Sigmoid colon (tissue), 7 donors: ENCODE measurements around the gene ARHGAP22. TPM values are rescaled to one million over a fixed set of nuclear protein-coding genes. Genes with fewer than 3 reads are reported as not detected.

Source experiments
- DNase-seq: peaks from one replicate; pipeline ENCODE4 v3.0.0-alpha.2; 2019
- H3K27ac ChIP-seq, 4 donors: fragments of 200-600 bp; sonication (generic); one replicate each; pipeline ENCODE4 v1.5.1; 2016 to 2019; ENCODE audit warnings: mild to moderate bottlenecking in 1 of 4
- H3K27me3 ChIP-seq, 3 donors: fragments of 200-600 bp; sonication (generic); one replicate each; pipeline ENCODE4 v1.5.1; 2019; ENCODE audit warnings: mild to moderate bottlenecking in 1 of 3
- H3K36me3 ChIP-seq, 4 donors: fragments of 200-600 bp; sonication (generic); one replicate each; pipeline ENCODE4 v1.5.1; 2016 to 2019
- H3K4me1 ChIP-seq, 4 donors: fragments of 200-600 bp; sonication (generic); one replicate each; pipeline ENCODE4 v1.5.1; 2017 to 2019
- H3K4me3 ChIP-seq, 4 donors: fragments of 200-600 bp; sonication (generic); one replicate each; pipeline ENCODE4 v1.5.1; 2017 to 2019; ENCODE audit warnings: mild to moderate bottlenecking in 2 of 4, moderate library complexity in 1 of 4
- H3K9me3 ChIP-seq, 4 donors: fragments of 200-600 bp in 3 of 4; sonication (generic) in 3 of 4; one replicate each; pipeline versions ENCODE4 v1.5.1 to v1.6.1; 2013 to 2019
- EP300 ChIP-seq, 4 donors: sonication (generic); formaldehyde crosslinking; IDR thresholded peaks; one replicate each; pipeline ENCODE4 v1.6.1; 2017; ENCODE audit warnings: antibody characterized with exemption in 4 of 4
- POLR2A ChIP-seq, 2 donors: fragments of 450-650 bp; IDR thresholded peaks; one replicate each; pipeline ENCODE4 v1.6.1; 2016; ENCODE audit warnings: antibody characterized with exemption in 2 of 2, mild to moderate bottlenecking in 2 of 2, moderate library complexity in 2 of 2
- POLR2AphosphoS5 ChIP-seq, 4 donors: sonication (generic); formaldehyde crosslinking; IDR thresholded peaks; one replicate each; pipeline ENCODE4 v1.6.1; 2017; ENCODE audit warnings: antibody characterized with exemption in 4 of 4
- WGBS, 2 donors: extraction: QIAGEN DNeasy Blood & Tissue Kit; methylation state at CpG; one replicate each; pipeline ENCODE4 v1.1.7; 2013; 5-methylcytosine and 5-hydroxymethylcytosine counted together
- intact Hi-C: fragments of 100-400 bp; cut with DNase I; formaldehyde crosslinking; loops from one replicate; pipeline ENCODE4 v1.15.1; 2023
- polyA plus RNA-seq, 3 donors: library from polyadenylated mRNA; stranded (reverse); fragments of 200-250 nt; gene quantifications; one replicate each; pipeline ENCODE4 v1.2.3, GENCODE V29; 2013
- total RNA-seq, 4 donors: library from RNA; depleted of rRNA; stranded (reverse); fragments of >200 nt; gene quantifications; one replicate each; pipeline ENCODE4 v1.1.0, GENCODE V29; 2016
- TF ChIP-seq, protein P1 (sequence below), 4 experiments: fragments of 450-650 bp in 3 of 4; fragments of 200-600 bp in 1 of 4; IDR thresholded peaks; one replicate each; pipeline ENCODE4 v1.5.1; 2016 to 2019; ENCODE audit warnings: antibody characterized with exemption in 4 of 4, mild to moderate bottlenecking in 3 of 4, moderate library complexity in 2 of 4
- donor health status: healthy with polysubstance abuse.
- donor health status: Bipolar disorder and iron deficiency.
- donor health status: healthy.

ARHGAP22 gene
- total and polyA plus RNA-seq, 7 donors: 1.2 to 6.4 (median 3.1) TPM

DNA sequence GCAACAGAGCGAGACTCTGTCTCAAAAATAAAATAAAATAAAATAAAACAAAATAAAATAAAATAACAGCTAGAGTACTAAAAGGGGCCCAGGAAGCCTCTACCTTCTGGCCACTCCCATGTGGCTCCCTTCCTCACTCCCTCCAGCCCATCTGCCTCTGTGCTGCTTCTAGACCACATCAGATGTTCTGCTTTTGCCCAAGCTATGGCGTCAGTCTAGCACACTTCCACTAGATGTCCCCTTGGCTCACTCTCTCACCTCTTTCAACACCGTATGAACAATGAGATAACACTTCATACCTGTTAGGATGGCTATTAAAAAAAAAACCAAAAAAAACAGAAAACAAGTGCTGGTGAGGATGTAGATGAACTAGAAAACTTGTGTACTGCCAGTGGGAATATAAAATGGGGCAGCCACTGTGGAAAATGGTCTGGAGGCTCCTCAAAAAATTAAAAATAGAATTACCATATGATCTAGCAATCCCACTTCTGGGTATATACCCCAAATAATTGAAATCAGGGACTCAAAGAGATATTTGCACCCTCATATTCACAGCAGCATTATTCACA, 132.3 kb downstream of the ARHGAP22 start:
- WGBS, 2 donors: 54 to 55% methylated on average over 3 of the region's 3 CpGs
- H3K9me3 ChIP-seq: no peaks in the 10 kb centered on the region
- no peaks in the 10 kb centered on the region for H3K36me3 ChIP-seq
- TF ChIP-seq EP300 (IDR thresholded peaks at IDR 0.05) (no peak), POLR2AphosphoS5 (IDR thresholded peaks at IDR 0.05) (no peak), POLR2A (IDR thresholded peaks at IDR 0.05) (no peak)
- TF ChIP-seq, protein P1, sequence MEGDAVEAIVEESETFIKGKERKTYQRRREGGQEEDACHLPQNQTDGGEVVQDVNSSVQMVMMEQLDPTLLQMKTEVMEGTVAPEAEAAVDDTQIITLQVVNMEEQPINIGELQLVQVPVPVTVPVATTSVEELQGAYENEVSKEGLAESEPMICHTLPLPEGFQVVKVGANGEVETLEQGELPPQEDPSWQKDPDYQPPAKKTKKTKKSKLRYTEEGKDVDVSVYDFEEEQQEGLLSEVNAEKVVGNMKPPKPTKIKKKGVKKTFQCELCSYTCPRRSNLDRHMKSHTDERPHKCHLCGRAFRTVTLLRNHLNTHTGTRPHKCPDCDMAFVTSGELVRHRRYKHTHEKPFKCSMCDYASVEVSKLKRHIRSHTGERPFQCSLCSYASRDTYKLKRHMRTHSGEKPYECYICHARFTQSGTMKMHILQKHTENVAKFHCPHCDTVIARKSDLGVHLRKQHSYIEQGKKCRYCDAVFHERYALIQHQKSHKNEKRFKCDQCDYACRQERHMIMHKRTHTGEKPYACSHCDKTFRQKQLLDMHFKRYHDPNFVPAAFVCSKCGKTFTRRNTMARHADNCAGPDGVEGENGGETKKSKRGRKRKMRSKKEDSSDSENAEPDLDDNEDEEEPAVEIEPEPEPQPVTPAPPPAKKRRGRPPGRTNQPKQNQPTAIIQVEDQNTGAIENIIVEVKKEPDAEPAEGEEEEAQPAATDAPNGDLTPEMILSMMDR (IDR thresholded peaks at IDR 0.05): no peak
- peaks cover 0 to 6% (median 3%) of the 10 kb centered on the region in 4 donors for H3K4me1 ChIP-seq
- H3K4me3 ChIP-seq: no peak overlapping the region
- H3K27me3 ChIP-seq: no peaks in the 10 kb centered on the region
- intact Hi-C loops: no loop called here
- no peak for DNase-seq
- no peak overlapping the region for H3K27ac ChIP-seq

DNA sequence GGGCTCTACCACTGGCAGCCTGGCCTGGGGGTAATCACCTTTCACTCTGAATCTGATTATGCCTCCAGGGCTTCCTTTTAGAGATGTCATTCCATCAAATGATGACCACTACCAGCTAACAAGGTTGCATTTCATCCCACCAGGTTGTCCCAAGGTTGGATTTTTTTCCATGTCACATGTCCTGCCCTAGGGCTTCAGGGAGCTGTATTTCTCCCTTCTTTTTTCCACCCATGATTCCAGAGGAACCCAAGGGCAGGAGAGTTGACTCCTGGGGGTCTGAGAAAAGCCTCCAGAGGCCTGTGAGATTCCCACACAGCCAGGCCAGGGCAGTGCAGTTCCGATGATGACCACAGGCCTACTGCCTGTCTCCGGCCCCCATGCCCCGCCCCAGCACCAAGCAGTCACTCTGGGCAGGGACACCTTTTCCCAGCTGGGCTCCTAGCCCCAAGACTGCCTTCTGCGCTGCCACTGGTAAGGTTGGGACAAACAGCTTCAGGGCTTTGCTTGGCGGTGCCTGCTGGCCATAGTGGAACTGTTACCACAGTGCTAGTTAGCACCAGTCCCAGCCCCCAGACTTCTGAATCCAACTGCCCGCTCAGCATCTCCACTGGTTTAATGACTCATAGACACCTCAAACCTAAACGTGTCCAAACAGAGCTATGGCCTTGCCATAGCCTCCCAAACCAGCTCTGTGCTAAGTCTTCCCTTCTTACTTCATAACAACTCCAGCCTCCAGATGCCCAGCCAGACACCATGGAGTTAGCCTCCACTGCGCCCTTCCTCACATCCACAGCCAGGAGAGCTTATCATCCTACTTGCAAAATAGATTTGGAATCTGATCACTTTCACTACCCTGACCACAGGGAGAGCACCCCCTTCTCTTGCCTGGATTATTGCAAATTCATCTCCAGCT, 133.7 kb downstream of the ARHGAP22 start:
- WGBS, 2 donors: 79 to 86% methylated on average over 8 of the region's 8 CpGs
- no peak overlapping the region for H3K27ac ChIP-seq
- peaks cover 0 to 13% (median 8%) of the 10 kb centered on the region in 4 donors for H3K4me1 ChIP-seq
- peak; percentile 42 for DNase-seq
- H3K9me3 ChIP-seq: no peaks in the 10 kb centered on the region
- no peak overlapping the region for H3K4me3 ChIP-seq
- no peak for TF ChIP-seq POLR2AphosphoS5 (IDR thresholded peaks at IDR 0.05)
- no peak for TF ChIP-seq EP300 (IDR thresholded peaks at IDR 0.05)
- TF ChIP-seq, protein P1 (IDR thresholded peaks at IDR 0.05): no peak
- TF ChIP-seq POLR2A (IDR thresholded peaks at IDR 0.05): no peak
- intact Hi-C loops: no loop called here
- H3K36me3 ChIP-seq: no peaks in the 10 kb centered on the region
- peaks cover 0 to 7% (median 4%) of the 10 kb centered on the region in 3 donors for H3K27me3 ChIP-seq

DNA sequence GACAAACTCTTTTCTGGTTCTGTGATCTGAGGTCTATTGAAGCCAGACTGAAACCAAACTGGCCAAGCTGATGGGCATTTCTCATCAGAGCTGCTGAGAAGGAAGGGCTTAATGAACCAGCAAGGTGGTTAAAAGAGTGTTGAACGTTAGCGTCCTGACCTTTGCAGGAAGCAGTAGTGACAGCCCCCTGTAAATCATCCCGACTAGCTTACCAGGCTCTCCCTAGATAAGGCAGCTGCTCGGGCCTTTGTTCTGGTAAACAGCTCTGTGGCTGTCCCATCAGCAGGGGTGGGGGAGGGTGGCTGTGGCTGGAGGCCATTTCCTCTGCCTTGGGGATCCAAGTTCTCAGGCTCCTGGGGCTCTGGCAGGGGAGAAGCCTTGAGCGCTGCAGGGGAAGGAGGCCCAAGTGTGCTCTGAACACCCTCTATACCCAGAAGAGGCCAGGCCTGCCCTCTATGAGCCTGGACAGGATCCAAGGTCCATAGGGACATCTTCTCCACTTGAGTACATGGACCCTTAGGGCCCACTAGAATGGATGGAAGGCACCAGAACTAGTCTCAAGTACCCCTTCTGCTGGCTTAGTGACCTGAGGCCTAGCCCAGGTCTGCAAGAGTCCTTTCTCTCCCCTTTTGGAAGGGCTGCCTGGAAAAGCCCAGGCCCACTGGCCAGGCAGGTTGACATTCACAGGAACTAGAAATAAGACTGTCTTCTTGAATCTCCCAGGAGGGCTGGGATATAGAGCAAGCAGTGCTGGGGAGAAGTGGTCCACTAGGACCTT, 134.6 kb downstream of the ARHGAP22 start:
- no peak for DNase-seq

DNA sequence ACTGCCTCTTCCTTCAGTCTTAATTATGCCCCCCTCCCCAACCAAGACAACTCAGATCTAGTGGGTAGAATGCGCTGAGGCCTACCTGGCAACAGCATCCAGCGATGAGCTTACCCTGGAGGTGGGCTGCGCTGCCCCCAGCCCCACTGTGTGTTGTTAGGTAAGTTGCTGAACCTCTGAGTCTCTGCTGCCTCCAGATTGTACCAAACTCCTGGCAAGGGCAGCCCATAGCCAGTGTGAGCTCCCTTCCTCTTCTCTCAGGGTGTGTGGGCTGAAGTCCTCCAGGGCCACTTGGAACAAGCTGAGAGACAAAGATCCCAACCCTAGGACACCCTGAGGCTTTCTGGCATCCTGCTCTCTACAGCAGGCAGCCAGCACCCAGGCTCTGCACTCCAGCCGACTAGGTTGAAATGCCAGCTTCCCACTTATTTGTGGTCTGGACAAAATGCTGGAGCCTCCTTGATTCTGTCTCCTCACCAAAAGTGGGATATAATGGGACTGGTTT, 135.3 kb downstream of the ARHGAP22 start:
- H3K36me3 ChIP-seq: no peaks in the 10 kb centered on the region
- peaks cover 0 to 28% (median 24%) of the 10 kb centered on the region in 4 donors for H3K4me1 ChIP-seq
- 85 to 88% methylated on average over 4 of the region's 4 CpGs for WGBS, 2 donors
- no peak for DNase-seq
- peaks cover 0 to 7% (median 4%) of the 10 kb centered on the region in 3 donors for H3K27me3 ChIP-seq
- intact Hi-C loops: no loop called here
- H3K9me3 ChIP-seq: no peaks in the 10 kb centered on the region
- H3K27ac ChIP-seq: no peak overlapping the region
- no peak overlapping the region for H3K4me3 ChIP-seq
- TF ChIP-seq POLR2A (IDR thresholded peaks at IDR 0.05) (no peak), EP300 (IDR thresholded peaks at IDR 0.05) (no peak), POLR2AphosphoS5 (IDR thresholded peaks at IDR 0.05) (no peak)
- TF ChIP-seq, protein P1 (IDR thresholded peaks at IDR 0.05): no peak

More for the DNA sequence above, 134.6 kb downstream of the ARHGAP22 start:
- Histone ChIP-seq H3K9me3 (no peaks in the 10 kb centered on the region), H3K4me1 (peaks cover 0 to 20% (median 17%) of the 10 kb centered on the region in 4 donors), H3K27ac (no peak overlapping the region), H3K36me3 (no peaks in the 10 kb centered on the region), H3K27me3 (peaks cover 0 to 7% (median 4%) of the 10 kb centered on the region in 3 donors), H3K4me3 (no peak overlapping the region)
- WGBS, 2 donors: 44 to 75% methylated on average over 5 of the region's 5 CpGs
- TF ChIP-seq POLR2AphosphoS5 (IDR thresholded peaks at IDR 0.05) (no peak), EP300 (IDR thresholded peaks at IDR 0.05) (no peak), POLR2A (IDR thresholded peaks at IDR 0.05) (no peak)
- TF ChIP-seq, protein P1 (IDR thresholded peaks at IDR 0.05): no peak
- intact Hi-C loops: no loop called here
